PFSK-1 (cell line): ENCODE measurements around the gene MAZ.

Experiments
- POLR2AphosphoS5 ChIP-seq: IDR thresholded peaks from 2 replicates; pipeline ENCODE4 v1.6.1; 2012; ENCODE audit warnings: low read depth, mild to moderate bottlenecking, control low read depth, low read length, moderate library complexity
- REST ChIP-seq, 2 experiments: IDR thresholded peaks; 2 replicates each; pipeline versions ENCODE4 v1.6.1 to v1.8.0; 2011 to 2012; ENCODE audit warnings: low read depth in 2 of 2, low read length in 2 of 2, control low read depth in 1 of 2, inconsistent platforms in 1 of 2, mild to moderate bottlenecking in 1 of 2, moderate library complexity in 1 of 2; ENCODE audit not compliant: insufficient read depth in 1 of 2

GRCh38 chr16:29763326-29763725, 43.0 kb upstream of the MAZ start:
- no peak for TF ChIP-seq POLR2AphosphoS5
- no peak for TF ChIP-seq REST (IDR thresholded peaks at IDR 0.05; ENCODE audit: insufficient read depth in 1 of 2, low read depth in 2 of 2, low read length in 2 of 2)
